DMS79 treated with DMSO at 0.1 percent for 48 hours (cell line): ENCODE results near the gene EIF2AK2.
A peak's percentile ranks its signal among the peaks of the same experiment; 100 is the strongest.

Source experiments
- DNase-seq: peaks from one replicate; lab custom pipeline; 2025; lab: John Stamatoyannopoulos, UW

Gene EIF2AK2

GRCh38 chr2:37098416-37099118 is 58.2 kb downstream of the EIF2AK2 start:
- DNase-seq, result no peak

- DNase-seq, result no peak
Measured at GRCh38 chr2:37096568-37096967, 60.2 kb downstream of the EIF2AK2 start.

GRCh38 chr2:37091873-37092272 is 64.9 kb downstream of the EIF2AK2 start:
- DNase-seq, result no peak

- DNase-seq, result no peak
Measured at GRCh38 chr2:37090019-37090477, 66.7 kb downstream of the EIF2AK2 start.

GRCh38 chr2:37085731-37086147 is 71.0 kb downstream of the EIF2AK2 start:
- no peak for DNase-seq

- DNase-seq, result no peak
Measured at GRCh38 chr2:37084797-37085196, 72.0 kb downstream of the EIF2AK2 start.

GRCh38 chr2:37083873-37084794 is 72.6 kb downstream of the EIF2AK2 start, which contains the start of the genes GPATCH11 and HEATR5B:
GPATCH11 (plus strand) TSS chr2:37084518; CDS start chr2:37088382, 3,864 bp downstream.
HEATR5B (minus strand) TSS chr2:37084372; CDS start chr2:37083414, 958 bp downstream.
- DNase-seq, result peak; percentile 99

- no peak for DNase-seq
Measured at GRCh38 chr2:37080689-37081088, 76.1 kb downstream of the EIF2AK2 start.

GRCh38 chr2:37080266-37080665 is 76.5 kb downstream of the EIF2AK2 start:
- DNase-seq, result no peak

GRCh38 chr2:37070931-37071330 is 85.8 kb downstream of the EIF2AK2 start:
- no peak for DNase-seq

- DNase-seq, result no peak
Measured at GRCh38 chr2:37068686-37069085, 88.1 kb downstream of the EIF2AK2 start.

- DNase-seq, result no peak
Measured at GRCh38 chr2:37061776-37062175, 95.0 kb downstream of the EIF2AK2 start.

- no peak for DNase-seq
Measured at GRCh38 chr2:37061013-37061711, 95.6 kb downstream of the EIF2AK2 start.

GRCh38 chr2:37060446-37060845 is 96.3 kb downstream of the EIF2AK2 start:
- no peak for DNase-seq

GRCh38 chr2:37059841-37060240 is 96.9 kb downstream of the EIF2AK2 start:
- no peak for DNase-seq

- DNase-seq, result no peak
Measured at GRCh38 chr2:37052600-37053332, 104.0 kb downstream of the EIF2AK2 start.
